BJ (cell line): Measurements from ENCODE around the gene KIF7. TPM values are rescaled to one million over a fixed set of nuclear protein-coding genes. Genes with fewer than 3 reads are reported as not detected.

ENCODE experiments used
- CTCF ChIA-PET: fragments of 350-600 bp; formaldehyde crosslinking; extraction: SDS; loops from one replicate; lab custom pipeline; 2021; ENCODE audit warnings: antibody characterized with exemption, inconsistent platforms; lab: Yijun Ruan, JAX
- POLR2A ChIA-PET: fragments of 300-600 bp; sonication (Branson Sonifier 250); formaldehyde crosslinking; extraction: SDS; loops from one replicate; lab custom pipeline; 2021; ENCODE audit warnings: antibody characterized with exemption; lab: Charles Lee
- DNase-seq: peaks from one replicate; pipeline ENCODE4 v3.0.0-alpha.2; 2011; ENCODE audit warnings: low read depth
- H3K27me3 ChIP-seq: 2 replicates; pipeline ENCODE4 v1.6.0; 2011; ENCODE audit warnings: low read length; ENCODE audit not compliant: control insufficient read depth, insufficient read depth
- H3K36me3 ChIP-seq: 2 replicates; pipeline ENCODE4 v1.5.1; 2011; ENCODE audit warnings: low read length; ENCODE audit not compliant: control insufficient read depth, insufficient read depth
- H3K4me3 ChIP-seq: 2 replicates; pipeline ENCODE4 v1.5.1; 2011; ENCODE audit warnings: low read depth, mild to moderate bottlenecking, control low read depth, low read length
- CTCF ChIP-seq: IDR thresholded peaks from 2 replicates; pipeline ENCODE4 v1.5.1; 2011; ENCODE audit warnings: low read depth, mild to moderate bottlenecking, control low read depth, inconsistent platforms, low read length, moderate library complexity; ENCODE audit not compliant: insufficient read depth
- polyA plus RNA-seq: library from polyadenylated mRNA; depleted of rRNA; stranded (reverse); fragments of >200 nt; gene quantifications from 2 replicates; pipeline ENCODE4 v1.2.3, GENCODE V29; 2011

The KIF7 gene
- polyA plus RNA-seq, 1 experiment, result 7.5 TPM

- H3K4me3 ChIP-seq, result no peak overlapping the region
- no peaks in the 10 kb centered on the region for H3K36me3 ChIP-seq
- ChIA-PET CTCF (interaction anchor here (1.1 to 1.9 kb wide), 5 partner anchors 11 to 62 kb away, joined by 3 to 5 read pairs (median 4); no protein-coding TSS in a partner anchor), POLR2A (no interaction called here)
- TF ChIP-seq CTCF, result peak; percentile 29
- no peaks in the 10 kb centered on the region for H3K27me3 ChIP-seq
- DNase-seq, result no peak
Measured at GRCh38 chr15:89673165-89673512, 17.9 kb upstream of the KIF7 start.

- no peaks in the 10 kb centered on the region for H3K27me3 ChIP-seq
- DNase-seq, result no peak
- CTCF ChIA-PET, result interaction anchor here (0.8 to 1.9 kb wide), 5 partner anchors 12 to 28 kb away, joined by 3 to 5 read pairs (median 4); no protein-coding TSS in a partner anchor
- H3K36me3 ChIP-seq, result no peaks in the 10 kb centered on the region
- H3K4me3 ChIP-seq, result no peak overlapping the region
- POLR2A ChIA-PET, result no interaction called here
- no peak for TF ChIP-seq CTCF
Measured at GRCh38 chr15:89672221-89673164, 17.2 kb upstream of the KIF7 start.

- no peak for DNase-seq
- ChIA-PET POLR2A (no interaction called here), CTCF (interaction anchor here (0.8 to 1.9 kb wide), 5 partner anchors 14 to 69 kb away, joined by 3 to 5 read pairs (median 4); no protein-coding TSS in a partner anchor)
- TF ChIP-seq CTCF, result no peak
- no peaks in the 10 kb centered on the region for H3K36me3 ChIP-seq
- H3K27me3 ChIP-seq, result no peaks in the 10 kb centered on the region
- H3K4me3 ChIP-seq, result no peak overlapping the region
Measured at GRCh38 chr15:89671687-89672086, 16.4 kb upstream of the KIF7 start.

- Histone ChIP-seq H3K36me3 (no peaks in the 10 kb centered on the region), H3K4me3 (no peak overlapping the region), H3K27me3 (no peaks in the 10 kb centered on the region)
- POLR2A ChIA-PET, result no interaction called here
- CTCF ChIA-PET, result interaction anchor here (1.4 to 1.6 kb wide), 2 partner anchors 15 to 69 kb away, joined by 4 to 5 read pairs; no protein-coding TSS in a partner anchor
- no peak for DNase-seq
- TF ChIP-seq CTCF, result no peak
Measured at GRCh38 chr15:89670971-89671560, 15.8 kb upstream of the KIF7 start.

- ChIA-PET CTCF (no interaction called here), POLR2A (no interaction called here)
- Histone ChIP-seq H3K36me3 (no peaks in the 10 kb centered on the region), H3K4me3 (no peak overlapping the region), H3K27me3 (no peaks in the 10 kb centered on the region)
- TF ChIP-seq CTCF, result no peak
- no peak for DNase-seq
Measured at GRCh38 chr15:89669941-89670340, 14.7 kb upstream of the KIF7 start.
